22Rv1 (cell line): ENCODE data around the gene MYOZ2.

ENCODE experiments used
- H3K27ac ChIP-seq: fragments of 450-650 bp; 2 replicates; pipeline ENCODE4 v1.5.1; 2017
- ZFX ChIP-seq: fragments of 450-650 bp; IDR thresholded peaks from 2 replicates; pipeline ENCODE4 v1.6.1; 2017; ENCODE audit warnings: antibody characterized with exemption, borderline replicate concordance
- TF ChIP-seq, protein P1 (sequence below): fragments of 450-650 bp; IDR thresholded peaks from 2 replicates; pipeline ENCODE4 v1.5.1; 2017; ENCODE audit warnings: mild to moderate bottlenecking

MYOZ2 gene

DNA sequence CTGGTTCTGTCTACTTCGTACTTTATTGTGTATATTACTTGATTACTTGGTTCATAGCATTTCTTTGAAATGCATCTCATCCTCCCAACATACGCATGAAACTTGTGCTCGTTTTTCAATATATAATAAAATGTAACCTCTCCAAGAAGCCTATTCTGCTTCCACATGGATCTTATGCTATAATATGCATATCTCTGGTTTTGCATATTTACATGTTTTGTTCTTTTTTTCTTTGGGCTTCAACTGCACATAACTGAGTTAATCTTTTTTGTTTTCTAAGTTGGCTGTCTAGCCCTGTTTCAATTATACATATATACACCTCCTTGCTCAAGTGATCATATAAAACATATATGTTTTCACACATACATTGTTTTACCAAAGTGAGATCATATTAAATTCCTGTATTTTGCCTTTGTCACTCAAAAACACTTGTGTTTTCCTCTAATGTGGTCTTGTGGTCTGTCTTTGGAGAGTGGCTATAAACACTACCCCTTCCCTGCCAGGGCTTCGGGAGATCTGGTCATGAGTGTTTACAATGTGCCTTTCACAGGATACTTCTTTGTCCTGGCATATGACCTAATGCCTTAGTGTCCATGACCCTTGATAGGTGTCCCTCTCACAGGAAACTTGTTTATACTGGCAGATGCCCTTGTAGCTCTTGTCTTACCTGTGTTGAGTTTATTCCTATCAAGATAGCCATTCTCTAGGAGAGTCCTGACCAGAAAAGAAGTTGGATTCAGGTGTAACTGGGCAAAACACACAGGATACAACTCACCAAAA is 94.5 kb downstream of the MYOZ2 start:
- TF ChIP-seq ZFX = no peak
- TF ChIP-seq, protein P1, sequence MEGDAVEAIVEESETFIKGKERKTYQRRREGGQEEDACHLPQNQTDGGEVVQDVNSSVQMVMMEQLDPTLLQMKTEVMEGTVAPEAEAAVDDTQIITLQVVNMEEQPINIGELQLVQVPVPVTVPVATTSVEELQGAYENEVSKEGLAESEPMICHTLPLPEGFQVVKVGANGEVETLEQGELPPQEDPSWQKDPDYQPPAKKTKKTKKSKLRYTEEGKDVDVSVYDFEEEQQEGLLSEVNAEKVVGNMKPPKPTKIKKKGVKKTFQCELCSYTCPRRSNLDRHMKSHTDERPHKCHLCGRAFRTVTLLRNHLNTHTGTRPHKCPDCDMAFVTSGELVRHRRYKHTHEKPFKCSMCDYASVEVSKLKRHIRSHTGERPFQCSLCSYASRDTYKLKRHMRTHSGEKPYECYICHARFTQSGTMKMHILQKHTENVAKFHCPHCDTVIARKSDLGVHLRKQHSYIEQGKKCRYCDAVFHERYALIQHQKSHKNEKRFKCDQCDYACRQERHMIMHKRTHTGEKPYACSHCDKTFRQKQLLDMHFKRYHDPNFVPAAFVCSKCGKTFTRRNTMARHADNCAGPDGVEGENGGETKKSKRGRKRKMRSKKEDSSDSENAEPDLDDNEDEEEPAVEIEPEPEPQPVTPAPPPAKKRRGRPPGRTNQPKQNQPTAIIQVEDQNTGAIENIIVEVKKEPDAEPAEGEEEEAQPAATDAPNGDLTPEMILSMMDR = no peak
- no peak overlapping the region for H3K27ac ChIP-seq

GRCh38 chr4:119231491-119231890 is 95.9 kb downstream of the MYOZ2 start:
- TF ChIP-seq, protein P1 = no peak
- no peak for TF ChIP-seq ZFX
- no peak overlapping the region for H3K27ac ChIP-seq

- TF ChIP-seq, protein P1 = no peak
- TF ChIP-seq ZFX = no peak
- H3K27ac ChIP-seq = no peak overlapping the region
Observed at GRCh38 chr4:119232286-119232685, 96.7 kb downstream of the MYOZ2 start.

GRCh38 chr4:119233191-119233590 is 97.6 kb downstream of the MYOZ2 start:
- no peak for TF ChIP-seq ZFX
- TF ChIP-seq, protein P1 = no peak
- no peak overlapping the region for H3K27ac ChIP-seq

GRCh38 chr4:119233750-119234149 is 98.1 kb downstream of the MYOZ2 start:
- TF ChIP-seq, protein P1 = no peak
- no peak for TF ChIP-seq ZFX
- H3K27ac ChIP-seq = no peak overlapping the region

DNA sequence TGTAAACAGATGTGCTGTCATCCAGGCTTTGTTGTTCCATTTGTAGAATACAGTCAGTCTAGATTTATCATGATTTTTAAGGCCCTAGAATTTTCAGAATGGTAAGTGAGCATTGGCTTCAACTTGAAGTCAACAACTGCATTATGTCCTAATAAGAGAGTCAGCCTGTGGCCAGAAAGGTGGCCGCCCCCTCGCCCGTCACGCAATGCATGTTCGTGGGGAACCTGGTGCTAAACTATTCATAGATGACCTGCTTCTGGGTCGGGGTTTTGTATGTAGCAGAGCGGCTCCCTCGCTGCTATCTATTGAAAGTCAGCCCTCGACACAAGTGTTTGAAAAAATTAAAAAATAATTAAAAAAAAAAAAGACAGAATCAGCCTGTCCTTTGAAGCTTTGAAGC is 101.6 kb downstream of the MYOZ2 start:
- TF ChIP-seq, protein P1 = no peak
- no peak for TF ChIP-seq ZFX
- no peak overlapping the region for H3K27ac ChIP-seq
